Nephron (organoid): ENCODE data around the gene TIMP4.

ENCODE experiments used
- H3K27ac Mint-ChIP-seq, 3 experiments: 2 replicates each; pipeline ENCODE4 v1.8.0; 2020; ENCODE audit warnings: mixed read lengths in 3 of 3, mild to moderate bottlenecking in 2 of 3, moderate library complexity in 1 of 3
- H3K27me3 Mint-ChIP-seq: 2 replicates; pipeline ENCODE4 v1.8.0; 2021; ENCODE audit warnings: low read depth, mild to moderate bottlenecking, moderate library complexity, mixed read lengths
- H3K36me3 Mint-ChIP-seq: 2 replicates; pipeline ENCODE4 v1.8.0; 2020; ENCODE audit warnings: low read depth, mixed read lengths
- H3K4me1 Mint-ChIP-seq: 2 replicates; pipeline ENCODE4 v1.8.0; 2020; ENCODE audit warnings: mixed read lengths
- H3K4me3 Mint-ChIP-seq, 3 experiments: 2 replicates each; pipeline ENCODE4 v1.8.0; 2020; ENCODE audit warnings: mild to moderate bottlenecking in 3 of 3, mixed read lengths in 3 of 3, moderate library complexity in 2 of 3
- H3K9me3 Mint-ChIP-seq: 2 replicates; pipeline ENCODE4 v1.8.0; 2020; ENCODE audit warnings: mixed read lengths
- CTCF ChIP-seq, 3 experiments: fragments of 200-600 bp; sonication (generic); IDR thresholded peaks; one replicate each; pipeline ENCODE4 v1.5.0; 2021; ENCODE audit warnings: antibody characterized with exemption in 3 of 3; ENCODE audit not compliant: unreplicated experiment in 3 of 3

TIMP4 gene

GRCh38 chr3:12143949-12144504 lies 14.7 kb downstream of the TIMP4 start:
- Mint-ChIP-seq H3K27me3 (peaks cover 6% of the 10 kb centered on the region), H3K36me3 (no peaks in the 10 kb centered on the region), H3K4me1 (peaks cover 22% of the 10 kb centered on the region), H3K4me3 (no peak overlapping the region), H3K27ac (peak overlapping the region; percentile 33 to 88 (median 73)), H3K9me3 (no peaks in the 10 kb centered on the region)
- TF ChIP-seq CTCF (IDR thresholded peaks at IDR 0.05; ENCODE audit: unreplicated experiment in 3 of 3), result no peak

- no peaks in the 10 kb centered on the region for H3K36me3 Mint-ChIP-seq
- no peak overlapping the region for H3K4me3 Mint-ChIP-seq
- H3K27me3 Mint-ChIP-seq, result peaks cover 6% of the 10 kb centered on the region
- no peaks in the 10 kb centered on the region for H3K9me3 Mint-ChIP-seq
- H3K27ac Mint-ChIP-seq, result no peak overlapping the region
- TF ChIP-seq CTCF (IDR thresholded peaks at IDR 0.05; ENCODE audit: unreplicated experiment in 3 of 3), result no peak
- peaks cover 17% of the 10 kb centered on the region for H3K4me1 Mint-ChIP-seq
Observed at GRCh38 chr3:12142476-12142875, 16.2 kb downstream of the TIMP4 start.

- no peak overlapping the region for H3K4me3 Mint-ChIP-seq
- no peak for TF ChIP-seq CTCF (IDR thresholded peaks at IDR 0.05; ENCODE audit: unreplicated experiment in 3 of 3)
- peaks cover 6% of the 10 kb centered on the region for H3K27me3 Mint-ChIP-seq
- H3K36me3 Mint-ChIP-seq, result no peaks in the 10 kb centered on the region
- no peak overlapping the region for H3K27ac Mint-ChIP-seq
- no peaks in the 10 kb centered on the region for H3K9me3 Mint-ChIP-seq
- H3K4me1 Mint-ChIP-seq, result peaks cover 17% of the 10 kb centered on the region
Observed at GRCh38 chr3:12141350-12141749, 17.4 kb downstream of the TIMP4 start.

GRCh38 chr3:12139111-12139511 lies 19.6 kb downstream of the TIMP4 start:
- Mint-ChIP-seq H3K4me3 (no peak overlapping the region), H3K9me3 (no peaks in the 10 kb centered on the region), H3K4me1 (peaks cover 23% of the 10 kb centered on the region), H3K27ac (no peak overlapping the region), H3K36me3 (no peaks in the 10 kb centered on the region), H3K27me3 (peaks cover 6% of the 10 kb centered on the region)
- TF ChIP-seq CTCF (IDR thresholded peaks at IDR 0.05; ENCODE audit: unreplicated experiment in 3 of 3), result peak; percentile 59 to 65 (median 62)

- no peaks in the 10 kb centered on the region for H3K9me3 Mint-ChIP-seq
- H3K36me3 Mint-ChIP-seq, result no peaks in the 10 kb centered on the region
Observed at GRCh38 chr3:12138044-12138443, 20.7 kb downstream of the TIMP4 start.

More at GRCh38 chr3:12138044-12138443, 20.7 kb downstream of the TIMP4 start:
- TF ChIP-seq CTCF (IDR thresholded peaks at IDR 0.05; ENCODE audit: unreplicated experiment in 3 of 3), result peak in 1 of 3 experiments; percentile 39
- Mint-ChIP-seq H3K4me3 (no peak overlapping the region), H3K27ac (no peak overlapping the region), H3K27me3 (no peaks in the 10 kb centered on the region), H3K4me1 (peaks cover 16% of the 10 kb centered on the region)
